GM04504 (cell line): ENCODE measurements around the gene PRH1.

Experiments
- DNase-seq: peaks from one replicate; pipeline ENCODE4 v3.0.0-alpha.2; 2012; ENCODE audit warnings: low read depth

The PRH1 gene

GRCh38 chr12:10838461-10838860 is 45.6 kb downstream of the PRH1 start:
- DNase-seq: no peak
